Neural progenitor cell (in vitro differentiated cells): ENCODE results near the gene BRD4.

Source experiments
- EZH2 ChIP-seq: fragments of 200-600 bp; sonication (generic); IDR thresholded peaks from 2 replicates; pipeline ENCODE4 v1.6.1; 2017; ENCODE audit warnings: antibody characterized with exemption, mild to moderate bottlenecking, moderate library complexity
- EZH2phosphoT487 ChIP-seq: fragments of 200-600 bp; sonication (generic); IDR thresholded peaks from 2 replicates; pipeline ENCODE4 v1.6.1; 2017; ENCODE audit warnings: antibody characterized with exemption
- TF ChIP-seq, protein P1 (sequence below): fragments of 200-600 bp; sonication (generic); IDR thresholded peaks from 2 replicates; pipeline ENCODE4 v1.5.1; 2017; ENCODE audit warnings: antibody characterized with exemption, mild to moderate bottlenecking

DNA sequence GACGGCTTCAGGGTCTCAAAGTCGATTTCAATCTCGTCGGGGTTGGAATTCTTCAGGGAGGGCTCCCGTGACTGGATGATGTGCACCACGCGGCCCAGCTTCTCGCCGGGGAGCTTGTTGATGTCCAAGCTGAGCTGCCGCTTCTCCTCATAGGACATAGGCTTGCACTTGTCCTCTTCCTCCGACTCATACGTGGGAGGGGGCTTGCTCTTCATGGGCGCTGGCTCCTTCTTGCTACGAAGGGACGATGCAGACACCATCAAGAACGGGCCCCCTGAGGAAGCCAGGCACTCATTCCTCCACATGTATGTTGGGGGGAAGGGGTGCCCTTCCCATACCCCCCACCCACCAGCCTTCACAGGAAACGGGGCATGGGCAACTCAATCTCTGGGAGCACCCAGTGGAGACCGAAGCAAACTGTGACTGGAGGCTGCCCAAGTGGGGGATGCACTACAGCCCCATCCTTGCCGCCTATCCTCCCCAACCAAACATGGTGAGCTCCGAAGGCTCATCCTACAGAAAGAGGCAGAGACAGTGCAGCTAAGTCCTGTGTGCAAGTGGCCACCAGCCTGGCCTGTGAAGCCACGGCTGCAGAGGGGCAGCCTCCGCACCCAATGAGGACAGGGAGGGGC, 76.9 kb downstream of the BRD4 start:
- TF ChIP-seq EZH2 (no peak), EZH2phosphoT487 (no peak)
- TF ChIP-seq, protein P1, sequence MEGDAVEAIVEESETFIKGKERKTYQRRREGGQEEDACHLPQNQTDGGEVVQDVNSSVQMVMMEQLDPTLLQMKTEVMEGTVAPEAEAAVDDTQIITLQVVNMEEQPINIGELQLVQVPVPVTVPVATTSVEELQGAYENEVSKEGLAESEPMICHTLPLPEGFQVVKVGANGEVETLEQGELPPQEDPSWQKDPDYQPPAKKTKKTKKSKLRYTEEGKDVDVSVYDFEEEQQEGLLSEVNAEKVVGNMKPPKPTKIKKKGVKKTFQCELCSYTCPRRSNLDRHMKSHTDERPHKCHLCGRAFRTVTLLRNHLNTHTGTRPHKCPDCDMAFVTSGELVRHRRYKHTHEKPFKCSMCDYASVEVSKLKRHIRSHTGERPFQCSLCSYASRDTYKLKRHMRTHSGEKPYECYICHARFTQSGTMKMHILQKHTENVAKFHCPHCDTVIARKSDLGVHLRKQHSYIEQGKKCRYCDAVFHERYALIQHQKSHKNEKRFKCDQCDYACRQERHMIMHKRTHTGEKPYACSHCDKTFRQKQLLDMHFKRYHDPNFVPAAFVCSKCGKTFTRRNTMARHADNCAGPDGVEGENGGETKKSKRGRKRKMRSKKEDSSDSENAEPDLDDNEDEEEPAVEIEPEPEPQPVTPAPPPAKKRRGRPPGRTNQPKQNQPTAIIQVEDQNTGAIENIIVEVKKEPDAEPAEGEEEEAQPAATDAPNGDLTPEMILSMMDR: no peak
